ENCODE results near the gene CNOT4.

The CNOT4 gene

DNA sequence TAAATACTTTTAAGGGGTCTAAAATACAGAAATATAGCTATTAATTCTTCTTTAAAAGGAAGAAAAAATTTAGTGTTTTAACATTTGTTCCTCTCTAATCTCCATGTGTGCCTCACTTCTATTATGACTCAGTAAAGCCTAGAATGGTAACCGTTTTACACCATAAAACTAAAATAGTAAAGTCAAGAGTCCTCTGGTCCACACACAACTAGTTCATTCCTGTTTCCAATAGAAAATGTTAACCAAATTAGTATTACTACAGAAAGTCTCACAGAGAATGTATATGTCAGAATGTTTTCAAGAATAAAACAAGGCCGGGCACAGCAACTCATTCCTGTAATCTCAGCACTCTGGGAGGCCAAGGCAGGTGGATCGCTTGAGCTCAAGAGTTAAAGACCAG, 55.8 kb downstream of the CNOT4 start:
- TF ChIP-seq FOXM1 (IDR thresholded peaks at IDR 0.05; ENCODE audit: borderline replicate concordance, low read depth) (no peak), ZBTB7A (IDR thresholded peaks at IDR 0.05; ENCODE audit: low read depth) (no peak), NFIC (IDR thresholded peaks at IDR 0.05) (no peak), RAD21 (IDR thresholded peaks at IDR 0.05; ENCODE audit: low read depth) (no peak), CREB1 (IDR thresholded peaks at IDR 0.05; ENCODE audit: low read depth) (no peak), EGR1 (IDR thresholded peaks at IDR 0.05) (no peak), CEBPB (IDR thresholded peaks at IDR 0.05) (no peak), REST (IDR thresholded peaks at IDR 0.05; ENCODE audit: low read depth) (no peak), TAF1 (IDR thresholded peaks at IDR 0.05; ENCODE audit: low read depth) (no peak), YY1 (IDR thresholded peaks at IDR 0.05; ENCODE audit: low read depth) (no peak)

DNA sequence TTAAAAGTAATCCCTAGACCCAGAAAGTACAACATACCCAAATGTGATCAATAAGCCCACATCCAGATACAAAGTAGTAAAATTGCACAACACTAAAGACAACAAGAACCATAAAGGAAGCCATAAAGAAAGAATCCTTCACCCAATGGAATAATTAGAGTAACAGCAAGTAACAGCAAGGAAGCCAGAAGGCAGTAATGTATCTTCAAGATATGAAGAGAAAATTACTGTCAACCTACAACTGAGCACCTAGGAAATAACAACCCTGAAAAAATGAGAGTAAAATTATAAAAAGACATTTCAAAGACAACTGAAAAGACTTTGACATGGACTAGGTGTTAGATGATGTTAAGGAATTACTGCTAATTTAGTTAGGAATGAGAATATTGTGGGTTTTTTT, 60.5 kb downstream of the CNOT4 start:
- TF ChIP-seq CREB1 (IDR thresholded peaks at IDR 0.05; ENCODE audit: low read depth) (no peak), TAF1 (IDR thresholded peaks at IDR 0.05; ENCODE audit: low read depth) (no peak), MAX (IDR thresholded peaks at IDR 0.05) (no peak), ZBTB7A (IDR thresholded peaks at IDR 0.05; ENCODE audit: low read depth) (no peak), TEAD4 (IDR thresholded peaks at IDR 0.05) (no peak), RAD21 (IDR thresholded peaks at IDR 0.05; ENCODE audit: low read depth) (no peak), NFIC (IDR thresholded peaks at IDR 0.05) (no peak), CEBPB (IDR thresholded peaks at IDR 0.05) (no peak), EGR1 (IDR thresholded peaks at IDR 0.05) (no peak), FOXM1 (IDR thresholded peaks at IDR 0.05; ENCODE audit: borderline replicate concordance, low read depth) (no peak), EP300 (IDR thresholded peaks at IDR 0.05; ENCODE audit: borderline replicate concordance) (no peak), TCF12 (IDR thresholded peaks at IDR 0.05; ENCODE audit: low read depth) (no peak)
- TF ChIP-seq, protein P1, sequence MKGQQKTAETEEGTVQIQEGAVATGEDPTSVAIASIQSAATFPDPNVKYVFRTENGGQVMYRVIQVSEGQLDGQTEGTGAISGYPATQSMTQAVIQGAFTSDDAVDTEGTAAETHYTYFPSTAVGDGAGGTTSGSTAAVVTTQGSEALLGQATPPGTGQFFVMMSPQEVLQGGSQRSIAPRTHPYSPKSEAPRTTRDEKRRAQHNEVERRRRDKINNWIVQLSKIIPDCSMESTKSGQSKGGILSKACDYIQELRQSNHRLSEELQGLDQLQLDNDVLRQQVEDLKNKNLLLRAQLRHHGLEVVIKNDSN (IDR thresholded peaks at IDR 0.05), result no peak

DNA sequence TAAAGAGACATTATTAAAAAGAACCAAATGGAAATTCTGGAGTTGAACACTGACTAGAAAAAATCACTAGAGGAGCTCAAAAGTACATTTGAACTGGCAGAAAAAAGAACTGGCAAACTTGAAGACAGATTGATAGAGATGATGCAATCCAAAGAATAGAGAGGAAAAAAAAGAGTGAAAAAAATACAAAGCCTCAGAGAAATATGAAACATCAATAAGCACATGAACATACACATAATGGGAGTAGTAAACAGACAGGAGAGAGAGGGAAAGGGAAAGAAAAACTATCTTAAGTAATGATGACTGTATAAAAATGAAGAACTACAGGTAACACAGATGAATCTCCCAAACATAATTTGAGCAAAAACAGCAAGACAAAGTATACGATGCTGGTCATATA, 61.1 kb downstream of the CNOT4 start:
- TF ChIP-seq EP300 (IDR thresholded peaks at IDR 0.05; ENCODE audit: borderline replicate concordance) (no peak), RAD21 (IDR thresholded peaks at IDR 0.05; ENCODE audit: low read depth) (no peak), CEBPB (IDR thresholded peaks at IDR 0.05) (no peak), NFIC (IDR thresholded peaks at IDR 0.05) (no peak)
- TF ChIP-seq, protein P1 (IDR thresholded peaks at IDR 0.05), result no peak

- TF ChIP-seq CEBPB (IDR thresholded peaks at IDR 0.05), result no peak
- no peak for TF ChIP-seq ZBTB7A (IDR thresholded peaks at IDR 0.05; ENCODE audit: low read depth)
- no peak for TF ChIP-seq TAF1 (IDR thresholded peaks at IDR 0.05; ENCODE audit: low read depth)
- TF ChIP-seq FOXM1 (IDR thresholded peaks at IDR 0.05; ENCODE audit: borderline replicate concordance, low read depth), result no peak
- no peak for TF ChIP-seq EP300 (IDR thresholded peaks at IDR 0.05; ENCODE audit: borderline replicate concordance)
- TF ChIP-seq EGR1 (IDR thresholded peaks at IDR 0.05), result no peak
These were observed 62.2 kb downstream of the CNOT4 start for GRCh38 chr7:135447748-135448147.

DNA sequence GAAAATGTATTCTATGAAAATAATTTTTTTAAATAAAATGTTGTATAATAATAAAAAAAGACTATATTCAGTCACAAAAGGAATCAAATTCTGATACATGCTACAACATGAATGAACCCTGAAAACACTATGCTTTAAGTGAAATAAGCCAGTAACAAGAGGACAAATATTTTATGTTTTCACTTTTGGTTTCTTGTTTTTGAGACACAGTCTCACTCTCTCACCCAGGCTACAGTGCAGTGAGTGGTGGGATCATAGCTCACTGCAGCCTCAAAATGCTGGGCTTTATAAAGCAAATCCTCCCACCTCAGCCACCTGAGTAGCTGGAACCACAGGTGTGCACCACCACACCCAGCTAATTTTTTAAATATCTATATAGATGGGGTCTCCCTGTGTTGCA, 64.2 kb downstream of the CNOT4 start:
- TF ChIP-seq, protein P1 (IDR thresholded peaks at IDR 0.05), result no peak
- TF ChIP-seq YY1 (IDR thresholded peaks at IDR 0.05; ENCODE audit: low read depth) (no peak), CEBPB (IDR thresholded peaks at IDR 0.05) (no peak), REST (IDR thresholded peaks at IDR 0.05; ENCODE audit: low read depth) (no peak), EGR1 (IDR thresholded peaks at IDR 0.05) (no peak), CREB1 (IDR thresholded peaks at IDR 0.05; ENCODE audit: low read depth) (no peak), EP300 (IDR thresholded peaks at IDR 0.05; ENCODE audit: borderline replicate concordance) (no peak), TEAD4 (IDR thresholded peaks at IDR 0.05) (no peak), TCF12 (IDR thresholded peaks at IDR 0.05; ENCODE audit: low read depth) (no peak), ZBTB7A (IDR thresholded peaks at IDR 0.05; ENCODE audit: low read depth) (no peak), FOXM1 (IDR thresholded peaks at IDR 0.05; ENCODE audit: borderline replicate concordance, low read depth) (no peak), RAD21 (IDR thresholded peaks at IDR 0.05; ENCODE audit: low read depth) (no peak), TAF1 (IDR thresholded peaks at IDR 0.05; ENCODE audit: low read depth) (no peak), NFIC (IDR thresholded peaks at IDR 0.05) (no peak), MAX (IDR thresholded peaks at IDR 0.05) (no peak)

- TF ChIP-seq REST (IDR thresholded peaks at IDR 0.05; ENCODE audit: low read depth) (peak; percentile 79), YY1 (IDR thresholded peaks at IDR 0.05; ENCODE audit: low read depth) (no peak), FOXM1 (IDR thresholded peaks at IDR 0.05; ENCODE audit: borderline replicate concordance, low read depth) (no peak), NFIC (IDR thresholded peaks at IDR 0.05) (peak; percentile 32; the same call in 1 of the 2 replicates)
These were observed 68.1 kb downstream of the CNOT4 start for GRCh38 chr7:135441791-135442190.
